Endodermal cell (in vitro differentiated cells): ENCODE results near the gene SHE. TPM values are rescaled to one million over a fixed set of nuclear protein-coding genes. Genes with fewer than 3 reads are reported as not detected.

ENCODE experiments used
- DNase-seq: peaks from one replicate; pipeline ENCODE4 v3.0.0-alpha.2; 2017
- H3K27ac ChIP-seq: 2 replicates; pipeline ENCODE4 v1.5.1; 2013; ENCODE audit warnings: mild to moderate bottlenecking, low read depth, low read length, moderate library complexity
- H3K27me3 ChIP-seq: 2 replicates; pipeline ENCODE4 v1.6.1; 2013; ENCODE audit warnings: mild to moderate bottlenecking, low read length, moderate library complexity; ENCODE audit not compliant: insufficient read depth, control insufficient read depth, poor library complexity, severe bottlenecking
- H3K36me3 ChIP-seq: 2 replicates; pipeline ENCODE4 v1.7.0; 2013; ENCODE audit warnings: mild to moderate bottlenecking, low read length, moderate library complexity; ENCODE audit not compliant: control insufficient read depth, insufficient read depth
- H3K4me1 ChIP-seq: one replicate; pipeline ENCODE4 v1.7.0; 2013; ENCODE audit warnings: low read length; ENCODE audit not compliant: control insufficient read depth, insufficient read depth
- H3K4me3 ChIP-seq: 2 replicates; pipeline ENCODE4 v1.5.1; 2013; ENCODE audit warnings: mild to moderate bottlenecking, low read length, moderate library complexity
- H3K9ac ChIP-seq: 2 replicates; pipeline ENCODE4 v1.6.1; 2013; ENCODE audit warnings: mild to moderate bottlenecking, low read length, moderate library complexity; ENCODE audit not compliant: poor library complexity, severe bottlenecking; ENCODE audit errors: extremely low read depth
- H3K9me3 ChIP-seq: 2 replicates; pipeline ENCODE4 v1.6.1; 2013; ENCODE audit warnings: mild to moderate bottlenecking, low read length, moderate library complexity; ENCODE audit not compliant: control insufficient read depth
- H3K27ac Mint-ChIP-seq: 2 replicates; pipeline ENCODE4 v1.8.0; 2020; ENCODE audit warnings: mixed read lengths
- H3K27me3 Mint-ChIP-seq: 2 replicates; pipeline ENCODE4 v1.8.0; 2021; ENCODE audit warnings: mild to moderate bottlenecking, mixed read lengths; ENCODE audit not compliant: insufficient read depth
- H3K36me3 Mint-ChIP-seq: 2 replicates; pipeline ENCODE4 v1.8.0; 2020; ENCODE audit warnings: low read depth, mixed read lengths
- H3K4me1 Mint-ChIP-seq: 2 replicates; pipeline ENCODE4 v1.8.0; 2020; ENCODE audit warnings: mixed read lengths
- H3K4me3 Mint-ChIP-seq: 2 replicates; pipeline ENCODE4 v1.8.0; 2020; ENCODE audit warnings: mild to moderate bottlenecking, moderate library complexity, mixed read lengths
- H3K9me3 Mint-ChIP-seq: 2 replicates; pipeline ENCODE4 v1.8.0; 2020; ENCODE audit warnings: mild to moderate bottlenecking, mixed read lengths
- CTCF ChIP-seq: fragments of 200-600 bp; sonication (generic); conservative IDR thresholded peaks from 2 replicates; pipeline ENCODE4 v1.5.0; 2021; ENCODE audit warnings: antibody characterized with exemption, mild to moderate bottlenecking
- WGBS, 2 experiments: methylation state at CpG; one replicate each; pipeline versions ENCODE4 v1.1.5 to v1.1.7; 2013; ENCODE audit warnings: missing lambda C conversion rate in 2 of 2, mixed read lengths in 1 of 2; ENCODE audit not compliant: insufficient coverage in 1 of 2, insufficient read length in 1 of 2; 5-methylcytosine and 5-hydroxymethylcytosine counted together
- total RNA-seq, 2 donors: library from RNA; stranded (reverse); fragmentation: NEBNext Ultra II Directional in 1 of 2; extraction: Animal tissue kit (Norgen Biotek cat#: 25700) in 1 of 2; gene quantifications; 2 replicates in 1 of 2; 3 replicates in 1 of 2; pipeline ENCODE4 v1.2.1, GENCODE V29; 2021

Gene SHE
- total RNA-seq, 2 donors from 2014 or later = 0.24 to 0.35 TPM

GRCh38 chr1:154448331-154448811 lies 53.8 kb downstream of the SHE start:
- peaks cover 5% of the 10 kb centered on the region for H3K9me3 ChIP-seq
- H3K4me3 ChIP-seq = no peak overlapping the region
- Mint-ChIP-seq H3K4me3 (no peak overlapping the region), H3K36me3 (no peaks in the 10 kb centered on the region), H3K9me3 (no peaks in the 10 kb centered on the region), H3K27me3 (peaks cover 92% of the 10 kb centered on the region), H3K4me1 (peaks cover 7% of the 10 kb centered on the region), H3K27ac (no peak overlapping the region)
- no peak overlapping the region for H3K27ac ChIP-seq
- H3K4me1 ChIP-seq = no peaks in the 10 kb centered on the region
- peaks cover 88% of the 10 kb centered on the region for H3K27me3 ChIP-seq
- TF ChIP-seq CTCF = no peak
- no peaks in the 10 kb centered on the region for H3K36me3 ChIP-seq
- 78 to 98% methylated on average over 5 to 7 of the region's 7 CpGs for WGBS, 2 experiments
- H3K9ac ChIP-seq = no peak overlapping the region
- no peak for DNase-seq

GRCh38 chr1:154446789-154447188 lies 55.4 kb downstream of the SHE start:
- no peak for DNase-seq
- Mint-ChIP-seq H3K9me3 (no peaks in the 10 kb centered on the region), H3K27ac (no peak overlapping the region), H3K27me3 (peaks cover 87% of the 10 kb centered on the region), H3K36me3 (no peaks in the 10 kb centered on the region), H3K4me1 (peaks cover 12% of the 10 kb centered on the region), H3K4me3 (no peak overlapping the region)
- Histone ChIP-seq H3K27me3 (peaks cover 85% of the 10 kb centered on the region), H3K27ac (no peak overlapping the region), H3K4me3 (no peak overlapping the region), H3K9me3 (peaks cover 5% of the 10 kb centered on the region), H3K36me3 (no peaks in the 10 kb centered on the region), H3K4me1 (no peaks in the 10 kb centered on the region), H3K9ac (no peak overlapping the region)
- no peak for TF ChIP-seq CTCF
- WGBS, 2 experiments = 90 to 93% methylated on average over 3 to 6 of the region's 6 CpGs

- Histone ChIP-seq H3K27ac (no peak overlapping the region), H3K36me3 (no peaks in the 10 kb centered on the region), H3K27me3 (peaks cover 85% of the 10 kb centered on the region), H3K9me3 (peaks cover 5% of the 10 kb centered on the region), H3K9ac (no peak overlapping the region), H3K4me3 (no peak overlapping the region), H3K4me1 (no peaks in the 10 kb centered on the region)
- Mint-ChIP-seq H3K36me3 (no peaks in the 10 kb centered on the region), H3K4me3 (no peak overlapping the region), H3K27ac (no peak overlapping the region), H3K9me3 (no peaks in the 10 kb centered on the region), H3K27me3 (peaks cover 87% of the 10 kb centered on the region), H3K4me1 (peaks cover 13% of the 10 kb centered on the region)
- no peak for TF ChIP-seq CTCF
- DNase-seq = no peak
- WGBS, 2 experiments = 70 to 88% methylated on average over 4 to 10 of the region's 10 CpGs
These were observed 55.9 kb downstream of the SHE start for GRCh38 chr1:154446292-154446691.
